Stomach (tissue), 4 donors: ENCODE data around the gene DAPK2.

Source experiments
- CTCF ChIP-seq, 7 experiments: fragments of 450-650 bp in 4 of 7; fragments of 200-600 bp in 3 of 7; sonication (generic) in 3 of 7; IDR thresholded peaks; one replicate each; pipeline ENCODE4 v1.5.1; 2016 to 2019; ENCODE audit warnings: antibody characterized with exemption in 7 of 7, control low read depth in 2 of 7, mild to moderate bottlenecking in 1 of 7
- EP300 ChIP-seq: sonication (generic); formaldehyde crosslinking; IDR thresholded peaks from one replicate; pipeline ENCODE4 v1.6.1; 2017; ENCODE audit warnings: antibody characterized with exemption
- POLR2A ChIP-seq, 4 donors: fragments of 450-650 bp; IDR thresholded peaks; one replicate each; pipeline ENCODE4 v1.6.1; 2016; ENCODE audit warnings: antibody characterized with exemption in 4 of 4, control low read depth in 2 of 4, mild to moderate bottlenecking in 1 of 4, moderate library complexity in 1 of 4
- POLR2AphosphoS5 ChIP-seq, 3 donors: sonication (generic); formaldehyde crosslinking; IDR thresholded peaks; one replicate each; pipeline ENCODE4 v1.6.1; 2016; ENCODE audit warnings: antibody characterized with exemption in 3 of 3

GRCh38 chr15:64030123-64030522 is 16.2 kb downstream of the DAPK2 start:
- TF ChIP-seq CTCF (IDR thresholded peaks at IDR 0.05) (no peak), POLR2A (IDR thresholded peaks at IDR 0.05) (no peak), EP300 (no peak), POLR2AphosphoS5 (IDR thresholded peaks at IDR 0.05) (no peak)
